ENCODE data around the gene WEE2. TPM values are rescaled to one million over a fixed set of nuclear protein-coding genes. Genes with fewer than 3 reads are reported as not detected.
A peak's percentile ranks its signal among the peaks of the same experiment; 100 is the strongest.

WEE2 gene
- total and polyA plus RNA-seq, 12 donors, result 0.03 to 0.09 (median 0.06) TPM; not detected in 9

DNA sequence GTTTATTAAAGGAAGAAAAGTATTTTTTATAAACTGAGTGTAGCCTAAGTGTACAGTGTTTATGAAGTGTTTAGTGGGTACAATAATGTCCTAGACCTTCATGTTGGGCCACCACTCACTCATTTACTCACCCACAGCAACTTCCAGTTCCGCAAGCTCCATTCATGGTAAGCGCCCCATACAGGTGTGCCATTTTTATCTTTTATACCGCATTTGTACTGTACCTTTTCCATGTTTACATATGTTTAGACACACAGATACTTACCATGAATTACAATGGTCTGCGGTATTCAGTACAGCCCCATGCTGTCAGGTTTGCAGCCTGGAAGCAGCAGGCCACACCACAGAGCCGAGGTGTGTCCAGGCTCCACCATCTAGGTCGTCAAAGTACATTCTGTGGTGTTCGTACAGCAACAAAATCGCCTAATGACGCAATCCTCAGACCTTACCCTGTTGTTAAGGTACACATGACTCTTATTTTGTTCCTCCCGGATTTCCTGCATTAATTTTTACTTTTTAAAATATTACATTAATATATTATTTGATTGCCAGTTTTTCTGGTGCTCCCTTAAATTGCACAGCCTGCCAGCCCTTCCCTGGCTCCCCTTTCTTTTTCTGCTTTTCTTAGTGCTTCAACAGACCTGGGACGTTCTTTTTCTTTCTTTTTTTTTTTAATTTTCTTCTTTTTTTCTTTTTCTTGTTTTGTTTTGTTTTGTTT, 29.1 kb downstream of the WEE2 start:
- Histone ChIP-seq H3K9me3 (replicated peaks in 1 of 3) (no peaks in the 10 kb centered on the region), H3K4me1 (replicated peaks in 1 of 2) (peaks cover 10 to 29% of the 10 kb centered on the region in 2 donors), H3K36me3 (replicated peaks in 1 of 2) (peaks cover 0 to 15% of the 10 kb centered on the region in 2 donors), H3K27me3 (no peaks in the 10 kb centered on the region), H3K27ac (peak overlapping the region; percentile 48 to 90 (median 70)), H3K4me3 (peak overlapping the region in 3 of 4 donors; percentile 33 to 89 (median 79))
- DNase-seq, result peak in 3 of 7 donors; percentile 8 to 19 (median 13)
- 62 to 69% (median 66%) methylated on average over 11 of the region's 11 CpGs for WGBS, 4 donors
- TF ChIP-seq, protein P1, sequence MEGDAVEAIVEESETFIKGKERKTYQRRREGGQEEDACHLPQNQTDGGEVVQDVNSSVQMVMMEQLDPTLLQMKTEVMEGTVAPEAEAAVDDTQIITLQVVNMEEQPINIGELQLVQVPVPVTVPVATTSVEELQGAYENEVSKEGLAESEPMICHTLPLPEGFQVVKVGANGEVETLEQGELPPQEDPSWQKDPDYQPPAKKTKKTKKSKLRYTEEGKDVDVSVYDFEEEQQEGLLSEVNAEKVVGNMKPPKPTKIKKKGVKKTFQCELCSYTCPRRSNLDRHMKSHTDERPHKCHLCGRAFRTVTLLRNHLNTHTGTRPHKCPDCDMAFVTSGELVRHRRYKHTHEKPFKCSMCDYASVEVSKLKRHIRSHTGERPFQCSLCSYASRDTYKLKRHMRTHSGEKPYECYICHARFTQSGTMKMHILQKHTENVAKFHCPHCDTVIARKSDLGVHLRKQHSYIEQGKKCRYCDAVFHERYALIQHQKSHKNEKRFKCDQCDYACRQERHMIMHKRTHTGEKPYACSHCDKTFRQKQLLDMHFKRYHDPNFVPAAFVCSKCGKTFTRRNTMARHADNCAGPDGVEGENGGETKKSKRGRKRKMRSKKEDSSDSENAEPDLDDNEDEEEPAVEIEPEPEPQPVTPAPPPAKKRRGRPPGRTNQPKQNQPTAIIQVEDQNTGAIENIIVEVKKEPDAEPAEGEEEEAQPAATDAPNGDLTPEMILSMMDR (IDR thresholded peaks at IDR 0.05), result no peak
- no peak for TF ChIP-seq POLR2A (IDR thresholded peaks at IDR 0.05)
- intact Hi-C loops (cut with DNase I), result no loop called here

DNA sequence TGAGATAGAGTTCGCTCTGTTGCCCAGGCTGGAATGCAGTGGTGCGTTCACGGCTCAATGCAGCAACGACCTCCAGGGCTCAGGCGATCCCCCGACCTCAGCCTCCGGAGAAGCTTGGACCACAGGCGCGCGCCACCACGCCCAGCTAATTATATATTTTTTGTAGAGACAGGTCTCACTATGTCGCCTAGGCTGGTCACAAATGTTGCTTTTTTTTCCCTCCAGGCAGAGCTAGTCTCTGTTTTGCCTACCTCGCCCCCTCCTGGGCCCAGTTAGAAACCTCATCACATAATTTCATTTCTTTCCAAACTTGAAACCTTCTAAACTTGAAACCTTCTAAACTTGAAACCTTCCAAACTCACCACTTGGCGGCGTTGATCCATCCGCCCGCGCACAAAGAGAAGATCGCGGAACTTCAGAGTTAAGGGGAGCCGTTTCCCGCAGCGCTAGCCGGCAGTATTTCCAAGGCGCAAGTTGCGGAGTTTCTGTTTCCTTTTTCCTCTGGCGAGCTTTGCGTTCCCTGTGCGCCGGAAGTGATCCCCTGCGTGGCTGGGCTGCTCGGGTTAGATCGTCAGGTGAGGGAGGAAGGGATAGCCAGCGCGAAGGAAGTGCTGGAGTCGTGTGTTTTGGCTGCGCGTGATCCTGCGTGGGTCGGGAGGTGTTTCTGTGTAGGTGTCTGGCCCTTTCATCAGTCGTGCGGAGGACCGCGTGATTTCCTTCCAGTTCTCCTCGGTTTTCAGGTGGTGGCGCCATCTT, 29.9 kb downstream of the WEE2 start, which contains the start of gene SSBP1:
Gene SSBP1, plus strand, starts transcription at position 523 of the 756 bp plus-strand sequence. CDS start 809 bp downstream, outside the sequence.
- DNase-seq, result peak; percentile 89 to 97 (median 93)
- Histone ChIP-seq H3K27ac (peak within 1 kb of the TSS; percentile 48 to 90 (median 70)), H3K4me1 (replicated peaks in 1 of 2) (peaks cover 10 to 29% of the 10 kb centered on the region in 2 donors), H3K4me3 (peak within 1 kb of the TSS; percentile 48 to 89 (median 79)), H3K36me3 (replicated peaks in 1 of 2) (peaks cover 0 to 22% of the 10 kb centered on the region in 2 donors), H3K27me3 (no peaks in the 10 kb centered on the region), H3K9me3 (replicated peaks in 1 of 3) (no peaks in the 10 kb centered on the region)
- intact Hi-C loops (cut with DNase I), result no loop called here
- WGBS, 4 donors, result 1 to 3% (median 2%) methylated on average over 32 to 46 of the region's 46 CpGs
- TF ChIP-seq POLR2A (IDR thresholded peaks at IDR 0.05), result peak in 1 of 2 donors; percentile 65
- TF ChIP-seq, protein P1 (IDR thresholded peaks at IDR 0.05), result peak; percentile 63 to 94 (median 82)

DNA sequence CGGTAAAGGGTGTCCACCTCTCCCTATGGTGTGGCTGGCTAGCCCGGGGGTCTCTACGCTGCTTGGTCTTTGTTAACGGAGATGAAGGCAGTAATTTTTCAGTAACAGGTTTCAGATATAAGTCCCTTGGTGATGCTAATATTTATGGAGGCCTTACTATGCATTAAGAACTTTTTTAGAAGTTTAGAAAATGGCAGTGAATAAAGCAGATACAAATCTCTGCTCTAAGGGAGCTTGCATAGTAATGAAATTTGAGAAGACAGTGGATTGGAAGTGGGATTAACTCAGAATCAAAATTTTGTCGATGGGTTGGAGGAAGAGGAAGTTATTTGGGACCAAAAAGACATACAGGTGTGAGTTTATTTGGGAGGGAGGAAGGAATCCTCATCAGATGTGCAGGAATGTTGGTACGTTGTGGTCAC, 30.4 kb downstream of the WEE2 start:
- WGBS, 4 donors, result 0 to 2% (median 1%) methylated on average over 6 of the region's 6 CpGs
- Histone ChIP-seq H3K27ac (peak overlapping the region in 4 of 5 donors; percentile 21 to 90 (median 75)), H3K9me3 (replicated peaks in 1 of 3) (no peaks in the 10 kb centered on the region), H3K36me3 (replicated peaks in 1 of 2) (peaks cover 0 to 28% of the 10 kb centered on the region in 2 donors), H3K4me1 (replicated peaks in 1 of 2) (peaks cover 10 to 29% of the 10 kb centered on the region in 2 donors), H3K4me3 (peak overlapping the region; percentile 38 to 89 (median 64)), H3K27me3 (no peaks in the 10 kb centered on the region)
- intact Hi-C loops (cut with DNase I), result no loop called here
- TF ChIP-seq, protein P1 (IDR thresholded peaks at IDR 0.05), result no peak
- TF ChIP-seq POLR2A (IDR thresholded peaks at IDR 0.05), result no peak
- no peak for DNase-seq

DNA sequence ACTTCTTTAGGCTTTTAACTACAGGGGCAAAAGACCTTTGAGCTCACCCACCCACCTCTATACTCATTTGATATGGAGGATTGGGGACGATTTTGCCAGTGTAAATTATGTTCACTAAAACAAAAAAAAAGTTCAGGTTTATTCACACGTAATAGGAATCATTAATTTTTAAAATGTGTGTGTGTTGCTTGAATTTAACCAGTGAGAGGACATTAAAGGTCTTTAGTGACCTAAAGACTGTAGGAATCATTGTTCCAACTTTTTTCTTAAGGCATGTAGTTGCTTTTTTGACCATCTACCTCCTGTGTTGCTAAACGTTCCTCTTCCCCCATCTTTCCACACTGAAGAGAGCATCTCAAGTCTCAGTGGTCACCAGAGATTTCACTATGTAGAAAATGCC, 31.1 kb downstream of the WEE2 start:
- intact Hi-C loops (cut with DNase I), result no loop called here
- WGBS, 4 donors, result 49 to 67% (median 65%) methylated on average over 3 of the region's 3 CpGs
- DNase-seq, result no peak
- TF ChIP-seq, protein P1 (IDR thresholded peaks at IDR 0.05), result no peak
- TF ChIP-seq POLR2A (IDR thresholded peaks at IDR 0.05), result no peak
- Histone ChIP-seq H3K9me3 (replicated peaks in 1 of 3) (no peaks in the 10 kb centered on the region), H3K27me3 (no peaks in the 10 kb centered on the region), H3K36me3 (replicated peaks in 1 of 2) (peaks cover 0 to 35% of the 10 kb centered on the region in 2 donors), H3K4me3 (peak overlapping the region in 1 of 4 donors; percentile 89), H3K4me1 (replicated peaks in 1 of 2) (peaks cover 10 to 29% of the 10 kb centered on the region in 2 donors), H3K27ac (peak overlapping the region in 1 of 5 donors; percentile 80)
